Fibroblast of lung (primary cell): ENCODE results near the gene DUSP7. TPM values are rescaled to one million over a fixed set of nuclear protein-coding genes. Genes with fewer than 3 reads are reported as not detected.

Experiments used
- DNase-seq, 2 donors: peaks; one replicate each; pipeline versions ENCODE4 v3.0.0 to v3.0.0-alpha.2; 2010; ENCODE audit warnings: low read depth in 2 of 2
- H2AFZ ChIP-seq: 2 replicates; pipeline ENCODE4 v1.5.1; 2012; ENCODE audit warnings: low read length, control low read depth, inconsistent platforms
- H3K27ac ChIP-seq: 2 replicates; pipeline ENCODE4 v1.5.1; 2011; ENCODE audit warnings: low read length, control low read depth; ENCODE audit not compliant: insufficient read depth
- H3K27me3 ChIP-seq: 2 replicates; pipeline ENCODE4 v1.5.1; 2011; ENCODE audit warnings: mild to moderate bottlenecking, low read length; ENCODE audit not compliant: control insufficient read depth, insufficient read depth
- H3K36me3 ChIP-seq: 2 replicates; pipeline ENCODE4 v1.5.1; 2011; ENCODE audit warnings: low read length; ENCODE audit not compliant: control insufficient read depth, insufficient read depth
- H3K4me1 ChIP-seq: 2 replicates; pipeline ENCODE4 v1.5.1; 2011; ENCODE audit warnings: low read length; ENCODE audit not compliant: control insufficient read depth, insufficient read depth; ENCODE audit errors: extremely low read depth
- H3K4me2 ChIP-seq: 2 replicates; pipeline ENCODE4 v1.5.1; 2011; ENCODE audit warnings: low read length, control low read depth; ENCODE audit not compliant: insufficient read depth; ENCODE audit errors: extremely low read depth
- H3K4me3 ChIP-seq, 4 experiments: fragments of 200-600 bp in 1 of 4; sonication (generic) in 1 of 4; replicated peaks in 1 of 4; 2 replicates each; pipeline ENCODE4 v1.5.1; 2011 to 2016; ENCODE audit warnings: low read length in 4 of 4, low read depth in 3 of 4, mild to moderate bottlenecking in 3 of 4, control low read depth in 2 of 4, inconsistent platforms in 1 of 4, mixed read lengths in 1 of 4; ENCODE audit not compliant: insufficient read depth in 1 of 4; ENCODE audit errors: control extremely low read depth in 1 of 4
- H3K79me2 ChIP-seq: 2 replicates; pipeline ENCODE4 v1.5.1; 2012; ENCODE audit warnings: mild to moderate bottlenecking, low read length, inconsistent platforms; ENCODE audit not compliant: control insufficient read depth, insufficient read depth
- H3K9ac ChIP-seq: 2 replicates; pipeline ENCODE4 v1.5.1; 2011; ENCODE audit warnings: mild to moderate bottlenecking, low read length, control low read depth; ENCODE audit not compliant: insufficient read depth
- H3K9me3 ChIP-seq: 2 replicates; pipeline ENCODE4 v1.5.1; 2012; ENCODE audit warnings: low read depth, low read length; ENCODE audit not compliant: control insufficient read depth, insufficient read depth
- H4K20me1 ChIP-seq: 2 replicates; pipeline ENCODE4 v1.5.1; 2011; ENCODE audit warnings: low read length; ENCODE audit not compliant: control insufficient read depth, insufficient read depth; ENCODE audit errors: extremely low read depth
- CTCF ChIP-seq, 2 donors: IDR thresholded peaks in 1 of 2; conservative IDR thresholded peaks in 1 of 2; 1 replicate in 1 of 2; 2 replicates in 1 of 2; pipeline ENCODE4 v1.5.1; 2011 to 2012; ENCODE audit warnings: low read length in 2 of 2, control low read depth in 1 of 2, inconsistent platforms in 1 of 2, low read depth in 1 of 2, mild to moderate bottlenecking in 1 of 2
- EZH2 ChIP-seq: IDR thresholded peaks from 2 replicates; pipeline ENCODE4 v1.5.1; 2012; ENCODE audit warnings: low read length, control low read depth, mild to moderate bottlenecking; ENCODE audit errors: missing control alignments
- polyA plus RNA-seq, 2 donors: library from polyadenylated mRNA; depleted of rRNA in 1 of 2; stranded (reverse) in 1 of 2; unstranded in 1 of 2; fragments of >200 nt; gene quantifications; 2 replicates each; pipeline ENCODE4 v1.2.1, GENCODE V29; 2011 to 2012; ENCODE audit warnings: missing spikeins in 1 of 2
- total RNA-seq: library from RNA; depleted of rRNA; stranded (reverse); fragments of >200 nt; gene quantifications from 2 replicates; pipeline ENCODE4 v1.2.1, GENCODE V29; 2014

DUSP7 gene
- total and polyA plus RNA-seq, 2 donors (not counting 1 experiment from before 2014, with no cell fraction given): 5.6 to 26.5 TPM

- H3K9me3 ChIP-seq: no peaks in the 10 kb centered on the region
- no peaks in the 10 kb centered on the region for H3K4me1 ChIP-seq
- no peak overlapping the region for H3K4me2 ChIP-seq
- no peak overlapping the region for H3K27ac ChIP-seq
- H3K79me2 ChIP-seq: no peaks in the 10 kb centered on the region
- H3K4me3 ChIP-seq: no peak overlapping the region
- no peak for TF ChIP-seq CTCF (conservative IDR thresholded peaks at IDR 0.05 in 1 of 2, IDR thresholded peaks at IDR 0.05 in 1 of 2; ENCODE audit: low read depth in 1 of 2, low read length in 2 of 2)
- TF ChIP-seq EZH2: no peak
- H3K36me3 ChIP-seq: no peaks in the 10 kb centered on the region
- H2AFZ ChIP-seq: no peak overlapping the region
- no peaks in the 10 kb centered on the region for H4K20me1 ChIP-seq
- DNase-seq: no peak
- no peaks in the 10 kb centered on the region for H3K27me3 ChIP-seq
- H3K9ac ChIP-seq: no peak overlapping the region
Observed at GRCh38 chr3:52038227-52038626, 18.1 kb downstream of the DUSP7 start.

- Histone ChIP-seq H3K27ac (no peak overlapping the region), H3K4me3 (no peak overlapping the region), H3K4me1 (no peaks in the 10 kb centered on the region), H3K79me2 (no peaks in the 10 kb centered on the region), H4K20me1 (no peaks in the 10 kb centered on the region), H3K9ac (no peak overlapping the region), H3K4me2 (no peak overlapping the region), H3K9me3 (no peaks in the 10 kb centered on the region), H2AFZ (no peak overlapping the region), H3K27me3 (no peaks in the 10 kb centered on the region), H3K36me3 (no peaks in the 10 kb centered on the region)
- DNase-seq: no peak
- TF ChIP-seq CTCF (conservative IDR thresholded peaks at IDR 0.05 in 1 of 2, IDR thresholded peaks at IDR 0.05 in 1 of 2; ENCODE audit: low read depth in 1 of 2, low read length in 2 of 2): no peak
- TF ChIP-seq EZH2: no peak
Observed at GRCh38 chr3:52037291-52037690, 19.1 kb downstream of the DUSP7 start.

- Histone ChIP-seq H3K27ac (no peak overlapping the region), H3K79me2 (no peaks in the 10 kb centered on the region)
Observed at GRCh38 chr3:52036829-52037228, 19.5 kb downstream of the DUSP7 start.

More at GRCh38 chr3:52036829-52037228, 19.5 kb downstream of the DUSP7 start:
- TF ChIP-seq CTCF (conservative IDR thresholded peaks at IDR 0.05 in 1 of 2, IDR thresholded peaks at IDR 0.05 in 1 of 2; ENCODE audit: low read depth in 1 of 2, low read length in 2 of 2) (no peak), EZH2 (no peak)
- Histone ChIP-seq H2AFZ (no peak overlapping the region), H3K4me2 (no peak overlapping the region), H3K27me3 (no peaks in the 10 kb centered on the region), H3K4me3 (no peak overlapping the region), H3K4me1 (no peaks in the 10 kb centered on the region), H3K36me3 (no peaks in the 10 kb centered on the region), H3K9me3 (no peaks in the 10 kb centered on the region), H4K20me1 (no peaks in the 10 kb centered on the region), H3K9ac (no peak overlapping the region)
- DNase-seq: no peak
